SKM-1 (cell line): ENCODE data around the gene PIBF1.
"Not testable (repeated sequence)": the region's sequence is repeated elsewhere in the genome, so short reads cannot be mapped to it uniquely, and the experiment has no call there.

Experiments
- DNase-seq: peaks from one replicate; lab custom pipeline; 2025; ENCODE audit not compliant: unreplicated experiment; lab: John Stamatoyannopoulos, UW

PIBF1 gene

DNA sequence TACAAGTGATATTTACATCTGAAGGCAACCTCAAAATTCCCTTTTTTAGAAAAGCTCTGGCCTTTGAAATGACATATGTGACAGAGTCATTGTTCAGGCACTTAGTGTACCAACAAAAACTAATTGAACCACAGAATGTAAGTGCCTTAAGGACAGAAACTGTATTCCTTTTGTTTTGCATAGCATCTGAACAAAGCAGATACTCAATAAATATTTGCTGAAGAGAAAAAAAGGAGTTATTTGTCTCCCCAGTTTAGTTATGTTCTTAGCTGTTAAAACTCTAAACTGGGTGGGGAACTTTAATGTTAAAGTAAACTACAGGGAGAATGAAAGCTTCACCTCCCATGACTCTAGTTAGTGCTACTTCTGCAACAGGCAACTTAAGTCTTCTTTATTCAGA, 220.0 kb downstream of the PIBF1 start:
- no peak for DNase-seq

DNA sequence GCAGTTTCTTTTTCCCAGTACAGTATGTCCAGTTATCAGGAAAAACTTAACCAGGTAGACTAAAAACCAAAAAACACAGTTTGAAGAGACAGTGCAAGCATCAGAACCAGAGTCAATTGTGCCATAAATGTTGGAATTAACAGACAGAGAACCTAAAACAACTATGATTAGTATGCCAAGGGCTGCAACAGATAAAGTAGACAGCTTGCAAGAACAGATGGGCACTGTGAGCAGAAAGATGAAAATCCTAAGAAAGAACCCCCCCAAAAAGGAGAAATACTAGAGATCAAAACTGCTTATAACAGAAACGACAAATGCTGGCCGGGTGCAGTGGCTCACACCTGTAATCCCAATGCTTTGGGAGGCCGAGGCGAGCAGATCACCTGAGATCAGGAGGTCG, 229.8 kb downstream of the PIBF1 start:
- DNase-seq = no peak

DNA sequence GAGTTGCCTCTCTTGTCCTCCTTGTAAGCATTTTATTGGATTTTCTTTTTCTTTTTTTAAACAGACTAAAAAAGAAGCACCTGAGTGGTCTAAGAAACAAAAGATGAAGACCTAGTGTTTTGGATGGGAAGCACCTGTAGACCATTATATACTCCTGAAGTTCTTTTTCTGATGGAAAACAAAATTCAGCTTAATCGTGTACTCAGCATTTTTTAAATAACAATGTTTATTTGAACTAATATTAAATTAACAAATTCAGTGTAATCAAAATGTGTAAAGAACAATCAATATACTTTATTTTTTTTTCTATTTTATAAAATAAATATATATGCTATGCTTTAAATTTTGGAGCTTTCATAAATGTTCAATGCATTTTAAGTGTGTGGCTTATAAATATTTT, 233.9 kb downstream of the PIBF1 start:
- no peak for DNase-seq

DNA sequence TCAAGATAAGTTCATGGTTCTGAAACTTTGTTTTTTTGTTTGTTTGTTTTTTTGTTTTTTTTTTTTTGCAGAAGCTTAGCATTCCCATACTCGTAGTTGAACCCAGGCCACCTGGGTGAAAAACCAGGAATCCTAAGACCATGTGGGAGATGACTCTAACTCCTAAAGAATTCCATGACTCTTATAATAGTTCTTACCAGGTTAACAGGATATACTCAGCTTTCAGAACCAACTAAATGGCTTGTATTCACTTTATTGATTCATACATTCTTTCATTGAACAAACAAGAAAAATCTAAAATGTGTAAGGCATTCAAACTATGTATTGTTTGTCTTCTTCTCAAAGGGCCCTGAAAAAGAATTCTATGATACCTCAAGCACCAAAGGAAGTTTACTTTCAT, 236.4 kb downstream of the PIBF1 start:
- no peak for DNase-seq

DNA sequence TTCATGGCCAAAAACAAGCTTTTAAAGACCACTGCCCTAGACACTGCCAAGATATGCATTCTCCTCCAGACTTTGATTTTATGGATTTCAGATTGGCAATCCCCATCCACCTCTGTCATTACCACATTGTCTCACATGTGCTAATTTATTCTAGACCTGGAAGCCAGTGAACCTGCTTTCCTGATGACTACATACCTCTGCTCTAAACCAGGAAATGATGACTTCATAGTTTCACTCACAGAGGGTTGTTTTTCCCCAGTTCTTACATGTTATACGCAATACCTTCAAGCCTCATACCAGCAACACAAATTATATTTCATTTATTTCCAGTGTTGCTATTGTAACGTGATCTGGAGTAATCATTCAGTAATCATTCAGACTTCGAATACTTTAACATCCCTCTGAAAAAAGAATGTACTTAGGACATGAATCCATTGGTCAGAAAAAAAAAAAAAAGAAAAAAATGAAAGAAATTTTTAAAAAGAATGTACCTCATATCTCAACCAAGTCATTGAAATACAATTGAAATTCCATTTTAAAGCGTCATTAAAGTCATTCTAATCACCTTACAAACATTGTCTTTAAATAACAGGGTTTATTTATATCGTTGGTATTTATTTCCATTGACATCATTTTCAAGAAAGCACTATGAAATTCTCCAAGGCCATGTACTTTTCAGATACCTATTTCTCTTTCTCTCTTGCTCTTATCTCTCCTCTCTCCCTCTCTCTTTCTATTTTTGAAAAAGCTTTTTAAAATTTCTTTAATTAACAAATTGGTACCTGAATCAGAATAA, 243.5 kb downstream of the PIBF1 start:
- DNase-seq = no peak

DNA sequence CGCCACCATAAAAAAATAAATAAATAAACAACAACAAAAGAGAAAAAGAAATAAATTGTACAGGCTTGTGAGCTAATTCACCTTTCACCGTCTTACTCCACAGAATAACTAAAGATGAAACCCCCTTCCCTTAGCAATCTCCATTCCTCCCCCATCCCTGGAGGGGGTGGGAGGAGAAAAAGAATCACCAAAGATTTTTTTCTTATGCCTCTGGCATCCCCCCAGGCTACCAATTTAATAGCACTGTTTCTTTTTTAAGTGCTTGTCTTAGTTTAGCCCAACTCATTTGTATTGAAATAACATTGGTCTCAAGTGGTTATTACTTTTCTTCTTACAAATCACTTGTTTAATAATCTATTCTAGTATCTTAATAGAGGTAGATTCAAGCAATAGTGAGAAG, 253.0 kb downstream of the PIBF1 start:
- no peak for DNase-seq

DNA sequence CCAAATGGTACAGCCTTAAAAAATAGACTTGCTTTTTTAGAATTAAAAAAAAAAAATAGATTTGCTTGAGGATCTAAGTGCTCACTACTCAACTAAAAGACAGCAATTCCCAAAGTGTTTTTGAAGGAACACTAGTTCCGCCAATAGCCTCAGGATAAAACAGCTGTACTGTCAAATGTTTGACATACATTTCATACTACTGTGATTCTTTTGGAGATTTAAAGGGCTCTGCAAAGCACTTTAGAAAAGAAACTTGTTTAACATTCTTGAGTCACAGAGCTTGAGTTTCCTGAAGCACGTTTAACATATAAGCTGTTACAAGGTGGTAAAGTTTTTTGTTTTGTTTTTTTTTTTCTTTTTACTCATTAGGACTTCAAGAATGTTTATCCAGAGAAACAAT, 253.7 kb downstream of the PIBF1 start:
- no peak for DNase-seq

DNA sequence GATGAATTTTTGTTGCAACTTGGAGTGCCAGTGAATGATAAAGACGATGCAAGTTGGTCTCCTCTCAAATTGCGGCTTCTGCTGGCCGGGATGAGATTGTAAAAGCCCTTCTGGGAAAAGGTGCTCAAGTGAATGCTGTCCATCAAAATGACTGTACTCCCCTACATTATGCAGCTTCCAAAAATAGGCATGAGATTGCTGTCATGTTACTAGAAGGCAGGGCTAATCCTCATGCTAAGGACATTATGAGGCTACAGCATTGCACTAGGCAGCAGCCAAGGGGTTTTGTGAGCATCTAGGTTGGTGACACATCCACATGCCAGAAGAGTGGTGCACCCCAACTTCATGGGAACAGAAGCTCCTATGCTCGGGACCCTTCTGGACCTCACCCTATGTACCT, 254.6 kb downstream of the PIBF1 start:
- DNase-seq = no peak

DNA sequence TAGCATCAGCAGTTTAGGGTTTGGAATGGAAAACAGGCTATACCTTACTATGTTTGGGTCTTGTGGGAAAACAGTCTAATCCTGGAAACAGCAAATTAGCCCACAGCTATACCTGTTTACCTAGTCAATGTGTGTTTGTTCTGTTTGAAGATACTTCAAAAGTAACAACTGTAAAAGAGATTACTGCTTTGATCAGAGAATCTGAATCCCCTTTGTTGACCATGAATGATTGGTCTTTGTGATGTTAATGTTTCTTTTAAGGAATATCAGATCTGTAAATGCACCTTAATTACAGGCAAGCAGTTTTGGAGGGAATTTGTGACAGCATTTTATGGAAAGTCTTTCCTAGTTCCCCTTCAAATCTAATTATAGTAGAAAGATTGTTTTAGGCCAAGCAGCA, 256.1 kb downstream of the PIBF1 start:
- DNase-seq = no peak

DNA sequence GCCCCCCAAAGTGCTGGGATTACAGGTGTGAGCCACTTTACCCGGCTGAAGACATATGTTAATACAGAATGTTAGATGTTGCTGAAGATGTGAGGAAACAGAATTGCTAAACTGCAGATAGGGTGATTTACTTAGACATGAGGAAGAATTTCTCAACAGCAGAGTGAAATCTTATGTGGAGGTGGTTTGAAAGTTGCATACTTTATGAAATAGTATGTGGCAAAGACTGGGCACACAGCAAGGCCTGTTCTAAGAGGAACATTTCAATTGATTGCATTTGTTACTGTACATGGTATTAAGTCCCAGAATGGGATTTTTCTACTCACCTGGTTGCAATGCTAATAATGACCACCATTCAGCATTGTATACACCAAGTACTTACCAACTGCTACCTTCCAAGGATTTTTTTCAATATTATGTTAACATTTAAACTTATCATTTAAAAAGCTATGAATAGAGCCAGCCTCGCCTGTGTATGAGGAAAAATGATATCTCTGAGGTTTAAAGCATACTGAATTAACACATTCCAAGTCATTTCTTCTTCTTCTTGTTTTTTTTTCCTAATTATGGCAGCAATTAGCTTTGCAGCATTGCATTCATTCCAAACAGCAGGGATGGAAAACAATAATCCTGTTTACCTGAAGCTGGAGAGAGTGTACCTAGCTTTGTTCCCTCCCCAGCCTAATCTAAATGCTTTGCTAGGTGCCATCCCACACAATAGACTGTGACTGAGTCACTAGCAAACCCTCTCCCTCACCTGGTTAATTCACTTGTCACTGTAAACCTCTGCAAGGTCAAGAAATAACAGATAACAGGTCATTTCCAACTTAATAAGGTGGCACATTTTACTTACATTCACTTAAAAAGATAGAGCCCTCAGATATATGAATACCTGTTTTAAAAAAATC, 257.5 kb downstream of the PIBF1 start:
- DNase-seq = peak; percentile 46

DNA sequence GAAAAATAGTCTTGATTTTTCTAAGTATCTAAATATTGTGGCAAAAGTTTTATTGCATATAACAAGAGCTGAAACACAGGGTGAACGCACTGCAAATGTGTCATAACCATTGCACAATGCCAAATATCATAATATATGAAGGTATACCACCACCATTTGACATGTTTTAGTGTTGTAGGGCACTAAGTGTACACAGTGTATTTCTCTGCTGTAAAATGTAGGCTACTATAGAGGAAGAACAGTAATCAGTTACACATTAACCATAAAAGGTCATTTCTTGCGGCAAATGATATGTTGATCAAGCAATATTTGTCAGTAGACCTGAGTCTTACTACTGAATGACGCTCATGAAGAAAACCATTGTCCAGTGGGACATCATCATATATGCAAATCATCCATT, 258.6 kb downstream of the PIBF1 start:
- DNase-seq = no peak

DNA sequence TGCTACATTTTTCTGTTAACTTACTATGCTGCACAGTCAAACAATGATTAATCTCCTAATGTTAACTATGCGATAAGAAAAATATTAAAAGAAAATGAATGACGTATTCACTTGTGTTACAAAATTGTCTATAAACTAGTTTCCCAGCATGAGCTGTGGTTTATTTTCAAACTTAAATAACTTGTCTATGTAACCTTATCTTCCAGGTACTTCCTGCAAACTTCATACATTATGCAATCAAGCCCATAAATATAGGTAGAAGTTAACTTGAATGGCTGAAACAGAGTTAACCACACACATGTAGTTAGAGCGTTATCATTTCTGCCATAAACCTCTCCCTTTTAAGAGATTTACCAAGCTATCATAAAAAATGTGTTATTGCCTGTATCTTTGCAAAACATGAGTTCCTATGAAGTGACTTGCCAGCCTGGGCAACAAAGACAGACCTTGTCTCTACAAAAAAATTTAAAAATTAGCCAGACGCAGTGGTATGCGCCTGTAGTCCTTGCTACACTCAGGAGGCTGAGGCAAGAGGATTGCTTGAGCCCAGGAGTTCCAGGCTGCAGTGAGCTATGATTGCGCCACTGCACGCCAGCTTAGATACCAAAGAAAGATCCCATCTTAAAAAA, 259.1 kb downstream of the PIBF1 start:
- peak; percentile 59 for DNase-seq

DNA sequence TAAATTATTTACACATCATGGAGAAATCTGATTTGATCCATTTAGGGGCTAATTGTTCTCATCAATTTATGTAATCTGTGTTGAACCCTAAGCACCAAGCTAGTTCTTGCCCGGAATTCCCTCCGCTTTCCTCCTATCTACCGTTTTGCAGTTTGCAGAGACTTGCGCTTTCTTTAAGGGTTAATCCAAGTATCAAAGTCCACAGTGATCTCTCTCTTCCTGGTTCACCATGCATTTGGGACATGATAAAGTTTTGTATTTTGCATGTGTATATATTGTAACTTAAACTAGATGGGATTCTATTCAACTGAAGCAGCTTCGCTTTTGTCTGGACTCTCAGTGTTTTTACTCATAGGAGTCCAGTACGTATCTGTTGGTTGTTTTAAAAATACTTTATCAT, 263.1 kb downstream of the PIBF1 start:
- DNase-seq = no peak

DNA sequence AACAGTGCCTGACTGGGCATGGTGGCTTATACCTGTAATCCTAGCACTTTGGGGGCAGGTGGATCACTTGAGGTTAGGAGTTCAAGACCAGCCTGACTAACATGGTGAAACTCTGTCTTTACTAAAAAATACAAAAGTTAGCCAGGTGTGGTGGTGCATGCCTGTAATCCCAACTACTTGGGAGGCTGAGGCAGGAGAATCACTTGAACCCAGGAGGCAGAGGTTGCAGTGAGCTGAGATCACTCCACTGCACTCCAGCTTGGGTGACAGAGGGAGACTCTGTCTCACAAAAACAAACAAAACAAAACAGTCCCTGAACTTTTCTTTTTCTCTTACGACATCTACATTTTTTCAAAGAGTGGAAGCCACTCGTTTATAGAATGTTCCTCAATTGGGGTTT, 266.7 kb downstream of the PIBF1 start:
- DNase-seq = not testable (repeated sequence)

DNA sequence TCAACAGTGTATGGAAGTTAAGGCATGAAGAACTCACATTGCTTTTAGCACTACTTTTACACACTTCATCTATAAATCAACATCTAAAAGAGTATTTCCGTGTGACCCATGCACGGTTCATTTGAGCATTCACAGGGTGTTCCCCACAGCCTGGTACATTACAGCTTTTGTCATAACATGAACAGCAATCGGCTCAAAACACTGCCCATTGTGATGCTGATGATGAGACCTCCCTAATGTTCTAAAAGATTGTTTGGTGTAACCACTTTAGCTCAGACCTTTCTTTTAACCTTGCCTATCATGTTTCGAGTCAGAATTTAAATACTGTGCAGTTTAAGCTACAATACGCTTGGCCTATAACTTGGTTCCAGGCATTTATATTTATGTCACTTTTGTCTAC, 272.8 kb downstream of the PIBF1 start:
- no peak for DNase-seq

DNA sequence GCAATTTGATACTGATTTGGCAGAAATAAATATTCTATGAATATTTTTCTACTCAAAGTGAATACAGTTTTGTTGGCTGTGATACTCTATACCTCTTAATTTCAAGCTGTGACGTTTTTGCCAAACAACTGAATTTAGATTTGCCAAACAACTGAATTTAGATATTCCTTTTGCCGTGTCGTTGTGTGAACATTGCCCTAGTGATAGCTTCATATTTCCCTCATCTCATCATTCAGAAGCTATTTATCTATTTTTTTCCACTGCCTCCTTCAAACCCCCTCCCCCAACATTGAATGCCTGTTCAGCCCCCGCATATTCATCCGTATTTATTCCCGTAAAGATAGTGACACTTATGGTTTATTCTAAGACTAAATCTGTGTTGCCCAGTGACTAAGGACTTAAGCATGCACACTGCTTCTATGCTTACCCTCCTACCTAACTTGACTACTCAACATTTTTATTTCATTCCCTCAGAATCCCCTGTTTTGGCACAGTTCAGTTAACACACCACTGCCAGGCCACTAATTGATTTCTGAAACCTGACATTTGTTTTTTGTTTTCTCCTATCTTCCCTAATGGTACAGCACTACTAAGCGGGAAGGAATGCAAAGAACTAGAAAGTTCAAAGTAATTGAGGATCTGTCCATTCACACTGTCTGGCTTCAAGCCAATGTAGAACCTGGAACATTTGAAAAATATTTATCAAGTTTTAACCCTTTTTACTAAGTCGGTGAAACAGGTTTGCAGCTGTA, 274.1 kb downstream of the PIBF1 start:
- DNase-seq = no peak

DNA sequence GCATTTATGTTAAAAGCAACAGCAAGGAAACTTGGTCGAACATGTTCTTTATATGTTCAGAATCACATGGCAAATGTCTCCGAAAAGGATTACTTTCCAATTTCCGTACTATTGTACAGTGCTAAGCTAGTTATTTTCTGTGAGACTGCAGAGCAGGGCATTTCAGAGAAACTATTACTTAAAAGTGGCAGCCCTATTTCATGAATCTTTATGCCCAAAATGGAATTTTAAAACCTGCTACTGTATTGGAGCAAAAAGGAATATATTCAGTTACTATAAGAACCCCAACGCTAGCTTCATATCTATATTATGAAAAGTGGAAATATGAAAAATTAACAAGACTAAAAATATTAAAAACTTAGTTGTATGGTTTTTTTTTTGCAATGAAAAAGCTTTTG, 274.6 kb downstream of the PIBF1 start:
- no peak for DNase-seq

DNA sequence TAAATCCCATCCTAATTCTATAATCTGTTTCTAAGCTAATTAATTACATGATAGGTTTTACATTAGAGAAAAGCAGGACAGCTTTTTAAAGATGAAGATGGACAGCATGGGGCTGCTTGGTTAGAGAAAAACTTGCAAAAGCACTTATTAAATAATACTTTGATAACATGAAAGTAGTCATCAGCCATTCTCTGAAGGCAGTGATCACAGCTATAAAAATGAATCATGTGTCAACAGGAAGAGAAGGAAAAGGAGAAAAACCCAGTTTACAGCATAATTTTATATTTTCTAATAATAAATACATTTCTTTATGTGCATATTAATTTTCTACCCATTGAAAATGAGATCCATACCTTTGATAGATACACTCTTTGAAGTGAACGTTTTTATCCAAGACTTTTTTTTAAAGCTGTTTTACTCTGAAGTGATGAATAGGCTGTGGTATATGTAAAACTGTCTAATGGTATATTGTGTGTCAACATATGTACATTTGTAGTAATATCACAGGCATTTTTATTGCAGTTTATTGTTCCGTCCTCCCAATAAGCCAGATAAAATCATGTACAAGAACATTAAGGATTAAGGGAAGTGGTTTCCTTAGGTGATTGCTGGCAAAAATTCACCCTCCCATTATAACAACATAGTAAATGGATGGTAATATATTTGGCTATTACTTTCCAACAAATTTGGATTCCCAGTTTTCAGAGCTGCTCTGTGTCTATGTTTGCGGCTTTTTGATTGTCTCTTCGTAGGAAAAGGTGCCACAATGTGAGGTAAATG, 275.5 kb downstream of the PIBF1 start:
- no peak for DNase-seq

DNA sequence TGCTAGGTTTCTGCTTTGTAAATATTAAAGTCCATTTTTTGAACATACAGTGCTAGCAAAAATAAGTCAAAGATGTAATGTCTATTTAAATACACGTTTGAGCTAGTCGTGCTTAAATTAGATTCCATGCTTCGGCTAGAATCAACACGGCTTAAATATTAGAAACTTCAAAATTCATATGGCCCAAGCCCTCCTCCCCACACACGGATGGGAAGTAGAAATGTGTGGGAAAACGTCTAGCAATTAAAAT, 276.1 kb downstream of the PIBF1 start:
- no peak for DNase-seq

DNA sequence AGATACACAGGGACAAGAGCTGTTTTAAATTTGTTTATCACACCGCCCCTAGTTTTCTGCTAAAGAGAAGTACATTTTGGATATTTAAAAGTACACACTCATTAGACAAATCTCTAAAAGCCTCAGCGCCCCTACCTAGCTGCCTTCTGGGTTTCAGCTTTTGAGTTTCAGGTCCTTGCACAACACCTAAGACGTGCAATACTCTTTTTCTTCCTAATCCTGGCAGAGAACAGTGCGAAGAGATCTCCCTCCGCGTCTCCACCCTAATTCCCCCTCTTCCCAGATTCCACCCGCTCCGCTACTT, 276.5 kb downstream of the PIBF1 start:
- DNase-seq = no peak
